HFFc6 (cell line): Measurements from ENCODE around the gene AGAP3. TPM values are rescaled to one million over a fixed set of nuclear protein-coding genes. Genes with fewer than 3 reads are reported as not detected.

Experiments used
- DNase-seq: peaks from one replicate; pipeline ENCODE4 v3.0.0-alpha.2; 2018
- H3K27ac Mint-ChIP-seq: 2 replicates; pipeline ENCODE4 v1.8.0; 2020; ENCODE audit warnings: mild to moderate bottlenecking, mixed read lengths
- H3K27me3 Mint-ChIP-seq: 2 replicates; pipeline ENCODE4 v1.8.0; 2021; ENCODE audit warnings: mild to moderate bottlenecking, moderate library complexity, mixed read lengths; ENCODE audit not compliant: insufficient read depth
- H3K36me3 Mint-ChIP-seq: 2 replicates; pipeline ENCODE4 v1.8.0; 2021; ENCODE audit warnings: low read depth, mixed read lengths
- H3K4me1 Mint-ChIP-seq: 2 replicates; pipeline ENCODE4 v1.8.0; 2020; ENCODE audit warnings: low read depth, mixed read lengths
- H3K4me3 Mint-ChIP-seq: 2 replicates; pipeline ENCODE4 v1.8.0; 2020; ENCODE audit warnings: mild to moderate bottlenecking, moderate library complexity, mixed read lengths
- H3K9me3 Mint-ChIP-seq: 2 replicates; pipeline ENCODE4 v1.8.0; 2020; ENCODE audit warnings: mild to moderate bottlenecking, mixed read lengths
- total RNA-seq, 6 experiments: library from RNA; stranded (reverse); fragmentation: NEBNext Ultra II Directional; extraction: Animal tissue kit (Norgen Biotek cat#: 25700); gene quantifications; 2 replicates in 1 of 6; 3 replicates in 5 of 6; pipeline ENCODE4 v1.2.3, GENCODE V29; 2021
- TF ChIP-seq, protein P1 (sequence below): fragments of 200-600 bp; sonication (generic); IDR thresholded peaks from 2 replicates; pipeline ENCODE4 v1.5.0; 2021; ENCODE audit warnings: antibody characterized with exemption, mild to moderate bottlenecking

AGAP3 gene
- total RNA-seq, 6 experiments from 2014 or later, result 73.3 to 104 (median 82.2) TPM

DNA sequence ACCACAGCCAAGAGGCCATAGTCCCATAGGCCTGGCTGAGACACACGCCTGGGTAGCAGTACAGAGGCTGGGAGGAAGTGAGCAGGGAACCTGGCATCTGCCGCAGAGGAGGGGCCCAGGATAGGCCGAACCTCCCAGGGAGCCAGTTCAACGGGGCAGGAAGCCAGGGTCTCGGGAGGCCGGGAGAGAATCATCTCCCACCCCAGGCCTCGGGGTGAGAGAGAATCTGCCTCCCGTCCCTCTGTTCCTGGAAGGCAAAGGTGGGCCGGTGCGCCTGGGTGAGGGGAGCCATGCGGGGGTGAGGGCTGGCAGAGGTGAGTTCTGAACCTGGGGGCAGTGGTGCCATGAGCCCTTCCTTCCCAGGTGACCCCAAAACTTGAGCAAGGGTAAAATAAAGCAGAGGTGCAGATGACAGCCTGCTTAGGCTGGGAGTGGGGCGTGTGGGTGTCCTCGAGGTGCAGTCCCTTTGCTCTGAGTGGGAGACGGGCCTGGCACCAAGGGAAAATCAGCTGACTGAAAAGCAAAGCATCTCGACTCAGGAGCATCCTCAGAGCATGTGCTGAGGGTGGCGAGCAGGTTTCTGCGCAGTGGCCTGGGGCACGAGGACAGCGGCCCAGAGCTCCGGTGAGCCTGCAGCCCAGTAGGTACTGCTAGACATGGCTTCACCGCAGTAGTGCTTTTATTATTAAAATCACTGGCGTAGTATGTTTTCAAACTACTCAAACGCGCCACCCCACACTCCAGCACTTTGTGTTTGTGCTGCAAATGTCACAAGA, 15.5 kb downstream of the AGAP3 start:
- Mint-ChIP-seq H3K4me3 (no peak overlapping the region), H3K27me3 (no peaks in the 10 kb centered on the region), H3K27ac (no peak overlapping the region), H3K36me3 (no peaks in the 10 kb centered on the region), H3K9me3 (no peaks in the 10 kb centered on the region), H3K4me1 (peaks cover 18% of the 10 kb centered on the region)
- no peak for DNase-seq
- TF ChIP-seq, protein P1, sequence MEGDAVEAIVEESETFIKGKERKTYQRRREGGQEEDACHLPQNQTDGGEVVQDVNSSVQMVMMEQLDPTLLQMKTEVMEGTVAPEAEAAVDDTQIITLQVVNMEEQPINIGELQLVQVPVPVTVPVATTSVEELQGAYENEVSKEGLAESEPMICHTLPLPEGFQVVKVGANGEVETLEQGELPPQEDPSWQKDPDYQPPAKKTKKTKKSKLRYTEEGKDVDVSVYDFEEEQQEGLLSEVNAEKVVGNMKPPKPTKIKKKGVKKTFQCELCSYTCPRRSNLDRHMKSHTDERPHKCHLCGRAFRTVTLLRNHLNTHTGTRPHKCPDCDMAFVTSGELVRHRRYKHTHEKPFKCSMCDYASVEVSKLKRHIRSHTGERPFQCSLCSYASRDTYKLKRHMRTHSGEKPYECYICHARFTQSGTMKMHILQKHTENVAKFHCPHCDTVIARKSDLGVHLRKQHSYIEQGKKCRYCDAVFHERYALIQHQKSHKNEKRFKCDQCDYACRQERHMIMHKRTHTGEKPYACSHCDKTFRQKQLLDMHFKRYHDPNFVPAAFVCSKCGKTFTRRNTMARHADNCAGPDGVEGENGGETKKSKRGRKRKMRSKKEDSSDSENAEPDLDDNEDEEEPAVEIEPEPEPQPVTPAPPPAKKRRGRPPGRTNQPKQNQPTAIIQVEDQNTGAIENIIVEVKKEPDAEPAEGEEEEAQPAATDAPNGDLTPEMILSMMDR, result no peak

DNA sequence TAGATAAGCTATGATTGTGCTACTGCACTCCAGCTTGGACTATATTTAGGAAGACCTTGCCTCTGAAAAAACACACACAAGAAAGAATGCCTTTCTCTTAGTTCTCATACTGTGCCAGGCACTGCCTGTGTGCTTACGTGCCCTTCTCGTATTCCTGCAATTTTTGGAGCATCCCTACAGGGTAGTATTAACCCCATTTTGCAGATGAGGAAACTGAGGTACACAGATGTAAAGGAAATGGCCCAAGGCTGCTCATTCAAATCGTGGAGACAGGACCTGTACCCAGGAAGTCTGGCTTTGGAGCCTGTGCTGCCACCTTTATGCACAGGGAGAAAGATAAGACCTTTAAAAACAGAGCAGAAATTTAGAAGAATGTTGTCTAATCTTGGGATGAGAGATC, 16.7 kb downstream of the AGAP3 start:
- DNase-seq, result no peak
- TF ChIP-seq, protein P1, result no peak
- H3K27me3 Mint-ChIP-seq, result no peaks in the 10 kb centered on the region
- H3K36me3 Mint-ChIP-seq, result no peaks in the 10 kb centered on the region
- no peaks in the 10 kb centered on the region for H3K9me3 Mint-ChIP-seq
- peaks cover 18% of the 10 kb centered on the region for H3K4me1 Mint-ChIP-seq
- H3K4me3 Mint-ChIP-seq, result no peak overlapping the region
- peak overlapping the region; percentile 1; the same call in 1 of the 2 replicates for H3K27ac Mint-ChIP-seq

DNA sequence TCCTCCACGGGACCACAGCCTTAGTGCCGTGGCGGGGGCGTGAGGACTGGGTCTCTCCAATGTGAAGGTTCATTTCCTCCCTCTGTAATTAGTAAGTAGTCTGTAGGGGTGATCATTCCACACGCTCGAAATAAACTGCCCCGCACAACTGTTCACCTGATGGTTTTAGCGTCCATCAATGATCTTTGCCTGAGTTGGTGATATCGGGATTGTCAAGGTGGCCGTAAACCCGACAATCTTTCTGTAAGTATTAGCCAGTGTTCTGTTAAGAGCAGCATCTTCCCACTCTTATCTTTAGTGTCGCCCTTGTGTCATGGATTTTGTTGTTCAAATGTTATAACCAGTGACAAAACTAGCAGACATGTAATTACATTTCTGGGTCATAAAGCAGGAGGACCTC, 17.7 kb downstream of the AGAP3 start:
- TF ChIP-seq, protein P1, result no peak
- Mint-ChIP-seq H3K4me1 (peaks cover 24% of the 10 kb centered on the region), H3K27ac (no peak overlapping the region; the same call in 1 of the 2 replicates), H3K9me3 (no peaks in the 10 kb centered on the region), H3K36me3 (no peaks in the 10 kb centered on the region), H3K4me3 (no peak overlapping the region), H3K27me3 (no peaks in the 10 kb centered on the region)
- DNase-seq, result no peak

DNA sequence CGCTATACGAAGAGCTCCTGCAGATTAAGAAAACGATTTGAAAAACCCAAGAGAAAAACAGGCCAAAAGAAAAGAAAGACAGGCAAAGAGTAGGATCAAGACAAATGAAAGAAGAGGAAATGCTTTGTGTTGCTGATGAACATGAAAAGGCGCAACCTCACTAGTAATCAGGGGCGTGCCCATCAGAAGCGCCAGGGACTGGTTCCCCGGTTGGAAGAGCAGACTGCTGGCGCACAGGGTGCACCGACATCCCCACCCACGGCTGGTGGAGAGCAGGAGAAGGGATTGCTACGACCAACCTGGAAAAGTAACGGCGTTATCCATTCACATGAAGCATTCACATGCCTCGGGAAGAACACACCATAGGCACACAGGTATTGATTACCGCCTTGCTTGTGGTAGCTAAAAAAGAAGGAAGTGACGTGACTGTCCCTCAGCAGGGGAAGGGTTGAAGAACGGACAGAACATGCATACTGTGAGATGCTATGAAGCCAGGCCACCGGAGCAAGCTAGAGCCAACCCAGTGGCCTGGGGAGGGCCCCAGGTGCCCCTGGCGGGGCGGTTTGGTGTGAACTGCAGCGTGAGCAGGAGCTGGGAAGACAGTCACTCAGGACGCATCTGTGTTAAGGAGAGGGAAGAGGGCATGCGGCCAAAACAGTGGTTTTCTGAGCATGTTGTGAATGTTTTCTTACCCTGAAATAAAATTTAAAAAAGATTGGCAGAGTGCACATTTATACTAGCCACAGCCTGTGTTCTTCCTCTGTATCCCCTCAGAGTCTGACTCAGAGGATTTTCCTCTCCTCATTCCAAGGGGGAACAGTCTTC, 18.3 kb downstream of the AGAP3 start:
- peak; percentile 51 for DNase-seq
- H3K27ac Mint-ChIP-seq, result peak overlapping the region; percentile 61

DNA sequence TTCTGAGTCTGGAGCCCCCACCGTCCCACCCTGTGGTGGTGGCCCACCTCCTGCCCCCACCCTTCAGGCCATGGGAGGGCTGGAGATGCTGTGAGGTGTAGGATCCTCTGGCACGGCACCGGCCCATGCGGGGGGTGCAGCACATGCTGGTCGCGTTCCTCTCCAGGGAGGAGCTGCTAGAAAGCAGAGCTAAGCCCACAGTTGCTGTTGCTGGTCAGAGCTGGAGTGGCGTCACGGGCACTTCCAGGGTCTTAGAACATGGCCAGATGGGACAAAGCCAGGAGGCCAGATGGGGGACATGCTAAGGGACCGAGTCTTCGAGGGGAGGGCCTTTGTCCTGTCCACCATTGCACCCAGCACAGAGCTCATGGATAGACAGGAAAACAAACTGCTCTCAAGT, 21.6 kb downstream of the AGAP3 start:
- TF ChIP-seq, protein P1, result no peak
- Mint-ChIP-seq H3K27me3 (no peaks in the 10 kb centered on the region; the same call in 1 of the 2 replicates), H3K9me3 (no peaks in the 10 kb centered on the region), H3K4me3 (no peak overlapping the region), H3K36me3 (no peaks in the 10 kb centered on the region), H3K4me1 (peaks cover 62% of the 10 kb centered on the region), H3K27ac (no peak overlapping the region)
- DNase-seq, result no peak

More for the DNA sequence above, 18.3 kb downstream of the AGAP3 start:
- H3K9me3 Mint-ChIP-seq, result no peaks in the 10 kb centered on the region
- no peaks in the 10 kb centered on the region for H3K27me3 Mint-ChIP-seq
- TF ChIP-seq, protein P1, result no peak
- peak overlapping the region; percentile 24; the same call in 1 of the 2 replicates for H3K4me3 Mint-ChIP-seq
- no peaks in the 10 kb centered on the region for H3K36me3 Mint-ChIP-seq
- H3K4me1 Mint-ChIP-seq, result peaks cover 30% of the 10 kb centered on the region
